Measurements from ENCODE around the gene NCK1.
"Not testable (repeated sequence)": the region's sequence is repeated elsewhere in the genome, so short reads cannot be mapped to it uniquely, and the experiment has no call there.

The NCK1 gene

GRCh38 chr3:136949708-136950107 is 87.7 kb downstream of the NCK1 start:
- no peak for DNase-seq

- no peak for DNase-seq
Observed at GRCh38 chr3:136950623-136951022, 88.6 kb downstream of the NCK1 start.

- DNase-seq, result no peak
Observed at GRCh38 chr3:136952292-136952691, 90.3 kb downstream of the NCK1 start.

GRCh38 chr3:136954251-136954650 is 92.2 kb downstream of the NCK1 start:
- DNase-seq, result no peak

GRCh38 chr3:136954980-136955780 is 93.2 kb downstream of the NCK1 start:
- DNase-seq, result no peak

- no peak for DNase-seq
Observed at GRCh38 chr3:136955813-136956212, 93.8 kb downstream of the NCK1 start.

- DNase-seq, result no peak
Observed at GRCh38 chr3:136956971-136957370, 95.0 kb downstream of the NCK1 start.

- DNase-seq, result no peak
Observed at GRCh38 chr3:136957751-136958288, 95.8 kb downstream of the NCK1 start, which contains the start of gene IL20RB. Gene IL20RB (plus strand): TSS chr3:136957983. CDS start chr3:136958114, 131 bp downstream.

- no peak for DNase-seq
Observed at GRCh38 chr3:136958939-136959338, 96.9 kb downstream of the NCK1 start.

GRCh38 chr3:136959599-136959998 is 97.6 kb downstream of the NCK1 start:
- no peak for DNase-seq

GRCh38 chr3:136960838-136961836 is 99.1 kb downstream of the NCK1 start:
- DNase-seq, result no peak

- no peak for DNase-seq
Observed at GRCh38 chr3:136962927-136963326, 100.9 kb downstream of the NCK1 start.

- DNase-seq, result not testable (repeated sequence)
Observed at GRCh38 chr3:136969539-136969938, 107.5 kb downstream of the NCK1 start.

- DNase-seq, result no peak
Observed at GRCh38 chr3:136973352-136973751, 111.3 kb downstream of the NCK1 start.

GRCh38 chr3:136974670-136975069 is 112.7 kb downstream of the NCK1 start:
- no peak for DNase-seq

- no peak for DNase-seq
Observed at GRCh38 chr3:136979204-136979603, 117.2 kb downstream of the NCK1 start.

GRCh38 chr3:136979684-136980083 is 117.7 kb downstream of the NCK1 start:
- no peak for DNase-seq

- no peak for DNase-seq
Observed at GRCh38 chr3:136982033-136982432, 120.0 kb downstream of the NCK1 start.

- no peak for DNase-seq
Observed at GRCh38 chr3:136982520-136983138, 120.6 kb downstream of the NCK1 start.

GRCh38 chr3:136984837-136985236 is 122.8 kb downstream of the NCK1 start:
- no peak for DNase-seq

GRCh38 chr3:136987398-136987980 is 125.5 kb downstream of the NCK1 start:
- DNase-seq, result not testable (repeated sequence)

- no peak for DNase-seq
Observed at GRCh38 chr3:136988651-136989050, 126.6 kb downstream of the NCK1 start.

All from stimulated activated CD4-positive, alpha-beta T cell treated with anti-CD3 and anti-CD28 coated beads, Interleukin-1b, Interleukin-23, amount 100 ng/mL, for 48 hours (primary cell).